ENCODE results near the gene TLCD3B.

- TF ChIP-seq, protein P1, sequence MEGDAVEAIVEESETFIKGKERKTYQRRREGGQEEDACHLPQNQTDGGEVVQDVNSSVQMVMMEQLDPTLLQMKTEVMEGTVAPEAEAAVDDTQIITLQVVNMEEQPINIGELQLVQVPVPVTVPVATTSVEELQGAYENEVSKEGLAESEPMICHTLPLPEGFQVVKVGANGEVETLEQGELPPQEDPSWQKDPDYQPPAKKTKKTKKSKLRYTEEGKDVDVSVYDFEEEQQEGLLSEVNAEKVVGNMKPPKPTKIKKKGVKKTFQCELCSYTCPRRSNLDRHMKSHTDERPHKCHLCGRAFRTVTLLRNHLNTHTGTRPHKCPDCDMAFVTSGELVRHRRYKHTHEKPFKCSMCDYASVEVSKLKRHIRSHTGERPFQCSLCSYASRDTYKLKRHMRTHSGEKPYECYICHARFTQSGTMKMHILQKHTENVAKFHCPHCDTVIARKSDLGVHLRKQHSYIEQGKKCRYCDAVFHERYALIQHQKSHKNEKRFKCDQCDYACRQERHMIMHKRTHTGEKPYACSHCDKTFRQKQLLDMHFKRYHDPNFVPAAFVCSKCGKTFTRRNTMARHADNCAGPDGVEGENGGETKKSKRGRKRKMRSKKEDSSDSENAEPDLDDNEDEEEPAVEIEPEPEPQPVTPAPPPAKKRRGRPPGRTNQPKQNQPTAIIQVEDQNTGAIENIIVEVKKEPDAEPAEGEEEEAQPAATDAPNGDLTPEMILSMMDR (IDR thresholded peaks at IDR 0.05) = no peak
- no peak for TF ChIP-seq POLR2A (IDR thresholded peaks at IDR 0.05)
These were observed 44.6 kb upstream of the TLCD3B start, which contains the start of gene PPP4C for GRCh38 chr16:30075503-30076275.
